Measurements from ENCODE around the gene FOXN3. TPM values are rescaled to one million over a fixed set of nuclear protein-coding genes. Genes with fewer than 3 reads are reported as not detected.

Gene FOXN3
- total RNA-seq, 1 donor from 2014 or later: 106 TPM

GRCh38 chr14:89128311-89129026 lies 288.6 kb downstream of the FOXN3 start:
- POLR2A ChIA-PET: no interaction called here
- no peaks in the 10 kb centered on the region for H3K27me3 Mint-ChIP-seq
- no peaks in the 10 kb centered on the region for H3K36me3 Mint-ChIP-seq (ENCODE audit: low read depth)
- ATAC-seq (ENCODE audit: low read depth) (no peak), DNase-seq (no peak)
- no peaks in the 10 kb centered on the region for H3K4me1 Mint-ChIP-seq
- CTCF ChIA-PET: no interaction called here
- H3K4me3 Mint-ChIP-seq: no peak overlapping the region
- intact Hi-C loops (cut with micrococcal nuclease): no loop called here
- no peak for TF ChIP-seq CTCF (IDR thresholded peaks at IDR 0.05)
- no peaks in the 10 kb centered on the region for H3K9me3 Mint-ChIP-seq
- no peak overlapping the region for H3K27ac Mint-ChIP-seq

DNA sequence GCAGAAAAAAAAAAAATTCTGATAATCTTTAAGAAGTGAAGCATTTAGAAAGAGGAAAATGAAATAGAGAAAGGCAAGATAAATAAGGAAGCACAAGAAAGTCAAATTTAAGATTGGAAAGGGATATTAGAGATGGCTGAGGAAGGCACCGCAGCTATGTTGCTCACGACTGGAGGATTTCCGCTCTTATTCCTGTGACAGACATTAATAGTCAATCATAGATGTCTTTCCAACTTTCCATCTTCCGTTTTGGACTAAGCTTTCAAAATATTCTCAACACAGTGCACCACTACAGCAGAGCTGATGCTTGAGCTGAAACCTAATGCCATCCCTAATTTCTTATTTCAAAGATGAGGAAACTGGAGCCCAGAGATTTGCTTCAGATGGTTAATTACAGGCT lies 290.6 kb downstream of the FOXN3 start:
- Mint-ChIP-seq H3K36me3 (ENCODE audit: low read depth) (no peaks in the 10 kb centered on the region), H3K9me3 (no peaks in the 10 kb centered on the region), H3K4me3 (no peak overlapping the region), H3K27ac (no peak overlapping the region), H3K27me3 (peaks cover 3% of the 10 kb centered on the region), H3K4me1 (no peaks in the 10 kb centered on the region)
- ChIA-PET POLR2A (no interaction called here), CTCF (no interaction called here)
- ATAC-seq (ENCODE audit: low read depth) (no peak), DNase-seq (no peak)
- intact Hi-C loops (cut with micrococcal nuclease): no loop called here
- no peak for TF ChIP-seq CTCF (IDR thresholded peaks at IDR 0.05)

- H3K27me3 Mint-ChIP-seq: peaks cover 4% of the 10 kb centered on the region
- no peaks in the 10 kb centered on the region for H3K9me3 Mint-ChIP-seq
- no peak for DNase-seq
- TF ChIP-seq CTCF (IDR thresholded peaks at IDR 0.05): no peak
- intact Hi-C loops (cut with micrococcal nuclease): no loop called here
- CTCF ChIA-PET: interaction anchor here (0.6 kb wide), 1 partner anchor 788 kb away, joined by 3 read pairs; no protein-coding TSS in a partner anchor
- POLR2A ChIA-PET: no interaction called here
- ATAC-seq (ENCODE audit: low read depth): no peak
- no peaks in the 10 kb centered on the region for H3K4me1 Mint-ChIP-seq
- no peaks in the 10 kb centered on the region for H3K36me3 Mint-ChIP-seq (ENCODE audit: low read depth)
- H3K27ac Mint-ChIP-seq: no peak overlapping the region
- no peak overlapping the region for H3K4me3 Mint-ChIP-seq
Measured at GRCh38 chr14:89125216-89125615, 291.8 kb downstream of the FOXN3 start.

DNA sequence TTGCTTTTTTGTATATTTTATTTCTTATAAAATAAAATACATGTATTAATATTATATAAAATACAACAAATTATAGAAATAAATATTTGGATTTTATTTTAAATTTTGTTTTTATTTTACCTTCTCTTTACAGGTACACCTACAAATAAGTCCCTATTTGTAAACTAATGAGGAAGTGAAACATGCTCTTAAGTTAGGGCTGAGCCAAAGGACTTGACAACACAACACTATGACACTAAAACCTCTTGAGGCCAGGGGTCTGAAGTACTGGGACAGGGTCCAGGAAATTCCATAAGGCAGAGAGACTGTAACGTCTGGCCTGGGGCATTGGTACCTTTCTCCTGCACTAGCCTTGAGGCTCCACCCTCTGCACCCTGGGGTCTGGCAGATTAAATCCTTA lies 293.2 kb downstream of the FOXN3 start:
- ChIA-PET CTCF (no interaction called here), POLR2A (no interaction called here)
- Mint-ChIP-seq H3K36me3 (ENCODE audit: low read depth) (no peaks in the 10 kb centered on the region), H3K4me3 (no peak overlapping the region), H3K4me1 (no peaks in the 10 kb centered on the region), H3K27ac (no peak overlapping the region), H3K27me3 (peaks cover 5% of the 10 kb centered on the region), H3K9me3 (peaks cover 3% of the 10 kb centered on the region)
- intact Hi-C loops (cut with micrococcal nuclease): no loop called here
- DNase-seq (no peak), ATAC-seq (ENCODE audit: low read depth) (no peak)
- no peak for TF ChIP-seq CTCF (IDR thresholded peaks at IDR 0.05)

- ATAC-seq (ENCODE audit: low read depth) (no peak), DNase-seq (no peak)
- H3K27ac Mint-ChIP-seq: no peak overlapping the region
- H3K4me1 Mint-ChIP-seq: no peaks in the 10 kb centered on the region
- H3K27me3 Mint-ChIP-seq: peaks cover 8% of the 10 kb centered on the region
- H3K4me3 Mint-ChIP-seq: no peak overlapping the region
- peaks cover 6% of the 10 kb centered on the region for H3K9me3 Mint-ChIP-seq
- TF ChIP-seq CTCF (IDR thresholded peaks at IDR 0.05): no peak
- intact Hi-C loops (cut with micrococcal nuclease): no loop called here
- ChIA-PET POLR2A (no interaction called here), CTCF (no interaction called here)
- H3K36me3 Mint-ChIP-seq (ENCODE audit: low read depth): no peaks in the 10 kb centered on the region
Measured at GRCh38 chr14:89123215-89123614, 293.8 kb downstream of the FOXN3 start.

All from activated B cell treated with CpG ODN at 0.5 μM for 24 hours (primary cell).